HG03442 (cell line): ENCODE data around the gene P2RY10.
A peak's percentile ranks its signal among the peaks of the same experiment; 100 is the strongest.
"Not testable (repeated sequence)": the region's sequence is repeated elsewhere in the genome, so short reads cannot be mapped to it uniquely, and the experiment has no call there.

ENCODE experiments used
- ATAC-seq: cut with Tn5 transposase; IDR thresholded peaks from one replicate; pipeline ENCODE4 v1.9.1; 2021; ENCODE audit warnings: mild to moderate bottlenecking, moderate library complexity; ENCODE audit not compliant: unreplicated experiment

P2RY10 gene

GRCh38 chrX:78945186-78945912, at the start of gene P2RY10:
Gene P2RY10 (plus strand): TSS chrX:78945391. CDS start chrX:78960521, 15,130 bp downstream.
- peak; percentile 63 for ATAC-seq

GRCh38 chrX:78922754-78923153, 22.4 kb upstream of the P2RY10 start:
- ATAC-seq = no peak

- ATAC-seq = peak; percentile 88
Measured at GRCh38 chrX:78923198-78924015, 21.8 kb upstream of the P2RY10 start.

GRCh38 chrX:78931814-78932213, 13.4 kb upstream of the P2RY10 start:
- no peak for ATAC-seq

- no peak for ATAC-seq
Measured at GRCh38 chrX:78934866-78935265, 10.3 kb upstream of the P2RY10 start.

- no peak for ATAC-seq
Measured at GRCh38 chrX:78944351-78944750, 840 bp upstream of the P2RY10 start.

- no peak for ATAC-seq
Measured at GRCh38 chrX:78946178-78946931, 1.2 kb downstream of the P2RY10 start.

GRCh38 chrX:78950009-78950835, 5.0 kb downstream of the P2RY10 start:
- ATAC-seq = no peak

- ATAC-seq = no peak
Measured at GRCh38 chrX:78957049-78957767, 12.0 kb downstream of the P2RY10 start.

- peak; percentile 80 for ATAC-seq
Measured at GRCh38 chrX:78957768-78958130, 12.6 kb downstream of the P2RY10 start.

- ATAC-seq = no peak
Measured at GRCh38 chrX:78958419-78959116, 13.4 kb downstream of the P2RY10 start.

- ATAC-seq = no peak
Measured at GRCh38 chrX:78960888-78961287, 15.7 kb downstream of the P2RY10 start.

- ATAC-seq = no peak
Measured at GRCh38 chrX:78964598-78964997, 19.4 kb downstream of the P2RY10 start.

- ATAC-seq = peak; percentile 96
Measured at GRCh38 chrX:78979789-78980464, 34.7 kb downstream of the P2RY10 start.

GRCh38 chrX:78989349-78989748, 44.2 kb downstream of the P2RY10 start:
- no peak for ATAC-seq

GRCh38 chrX:78997870-78998558, 52.8 kb downstream of the P2RY10 start:
- no peak for ATAC-seq

GRCh38 chrX:79007540-79007939, 62.3 kb downstream of the P2RY10 start:
- not testable (repeated sequence) for ATAC-seq
